ENCODE results near the gene DKK3.
A peak's percentile ranks its signal among the peaks of the same experiment; 100 is the strongest.

The DKK3 gene

GRCh38 chr11:11944444-11944843 lies 64.0 kb downstream of the DKK3 start:
- in situ Hi-C loops (cut with MboI; ENCODE audit: low pct_unique_long_range_greater_than_20kb, low sequenced_read_pairs, unreplicated experiment): no loop called here
- TF ChIP-seq CTCF (IDR thresholded peaks at IDR 0.05; ENCODE audit: extremely low read depth, insufficient read depth, missing control alignments): no peak
- DNase-seq (ENCODE audit: low spot score): no peak

GRCh38 chr11:11942668-11943067 lies 65.8 kb downstream of the DKK3 start:
- TF ChIP-seq CTCF (IDR thresholded peaks at IDR 0.05; ENCODE audit: extremely low read depth, insufficient read depth, missing control alignments): no peak
- in situ Hi-C loops (cut with MboI; ENCODE audit: low pct_unique_long_range_greater_than_20kb, low sequenced_read_pairs, unreplicated experiment): no loop called here
- no peak for DNase-seq (ENCODE audit: low spot score)

- in situ Hi-C loops (cut with MboI; ENCODE audit: low pct_unique_long_range_greater_than_20kb, low sequenced_read_pairs, unreplicated experiment): no loop called here
- no peak for DNase-seq (ENCODE audit: low spot score)
- no peak for TF ChIP-seq CTCF (IDR thresholded peaks at IDR 0.05; ENCODE audit: extremely low read depth, insufficient read depth, missing control alignments)
Measured at GRCh38 chr11:11940551-11940950, 67.9 kb downstream of the DKK3 start.

- in situ Hi-C loops (cut with MboI; ENCODE audit: low pct_unique_long_range_greater_than_20kb, low sequenced_read_pairs, unreplicated experiment): no loop called here
- no peak for TF ChIP-seq CTCF (IDR thresholded peaks at IDR 0.05; ENCODE audit: extremely low read depth, insufficient read depth, missing control alignments)
- DNase-seq (ENCODE audit: low spot score): no peak
Measured at GRCh38 chr11:11937957-11938356, 70.5 kb downstream of the DKK3 start.

GRCh38 chr11:11937433-11937832 lies 71.0 kb downstream of the DKK3 start:
- TF ChIP-seq CTCF (IDR thresholded peaks at IDR 0.05; ENCODE audit: extremely low read depth, insufficient read depth, missing control alignments): no peak
- in situ Hi-C loops (cut with MboI; ENCODE audit: low pct_unique_long_range_greater_than_20kb, low sequenced_read_pairs, unreplicated experiment): no loop called here
- no peak for DNase-seq (ENCODE audit: low spot score)

GRCh38 chr11:11935536-11935935 lies 72.9 kb downstream of the DKK3 start:
- TF ChIP-seq CTCF (IDR thresholded peaks at IDR 0.05; ENCODE audit: extremely low read depth, insufficient read depth, missing control alignments): no peak
- DNase-seq (ENCODE audit: low spot score): no peak
- in situ Hi-C loops (cut with MboI; ENCODE audit: low pct_unique_long_range_greater_than_20kb, low sequenced_read_pairs, unreplicated experiment): no loop called here

GRCh38 chr11:11931461-11932055 lies 76.9 kb downstream of the DKK3 start:
- DNase-seq (ENCODE audit: low spot score): peak; percentile 5
- in situ Hi-C loops (cut with MboI; ENCODE audit: low pct_unique_long_range_greater_than_20kb, low sequenced_read_pairs, unreplicated experiment): no loop called here
- peak; percentile 41 for TF ChIP-seq CTCF (IDR thresholded peaks at IDR 0.05; ENCODE audit: extremely low read depth, insufficient read depth, missing control alignments)

Data from GM13977 (cell line).